Uterus (tissue), 4 donors: ENCODE measurements around the gene UNC93B1. TPM values are rescaled to one million over a fixed set of nuclear protein-coding genes. Genes with fewer than 3 reads are reported as not detected.
A peak's percentile ranks its signal among the peaks of the same experiment; 100 is the strongest.

ENCODE experiments used
- DNase-seq, 2 donors: peaks; one replicate each; pipeline ENCODE4 v3.0.0-alpha.2; 2019 to 2020
- H3K27ac ChIP-seq, 2 donors: fragments of 200-600 bp; sonication (generic); 1 replicate in 1 of 2; 2 replicates in 1 of 2; pipeline ENCODE4 v1.5.1; 2016 to 2018
- H3K27me3 ChIP-seq, 2 donors: fragments of 200-600 bp; sonication (generic); one replicate each; pipeline ENCODE4 v1.5.1; 2018 to 2019; ENCODE audit warnings: control low read depth in 1 of 2
- H3K36me3 ChIP-seq, 2 donors: fragments of 200-600 bp; sonication (generic); one replicate each; pipeline ENCODE4 v1.5.1; 2019; ENCODE audit warnings: control low read depth in 1 of 2
- H3K4me1 ChIP-seq, 2 donors: fragments of 200-600 bp; sonication (generic); one replicate each; pipeline ENCODE4 v1.5.1; 2018 to 2019; ENCODE audit warnings: control low read depth in 1 of 2
- H3K4me3 ChIP-seq, 2 donors: fragments of 200-600 bp; sonication (generic); 1 replicate in 1 of 2; 2 replicates in 1 of 2; pipeline ENCODE4 v1.5.1; 2018 to 2019; ENCODE audit warnings: mild to moderate bottlenecking in 1 of 2
- H3K9me3 ChIP-seq, 2 donors: fragments of 200-600 bp; sonication (generic); one replicate each; pipeline ENCODE4 v1.5.1; 2019; ENCODE audit warnings: control low read depth in 1 of 2
- POLR2A ChIP-seq, 2 donors: fragments of 450-650 bp; IDR thresholded peaks; one replicate each; pipeline ENCODE4 v1.6.1; 2016; ENCODE audit warnings: antibody characterized with exemption in 2 of 2, mild to moderate bottlenecking in 1 of 2, moderate library complexity in 1 of 2
- intact Hi-C: fragments of 100-400 bp; cut with DNase I; formaldehyde crosslinking; loops from one replicate; pipeline ENCODE4 v1.15.1; 2023; ENCODE audit warnings: low total_unique reads
- total RNA-seq, 4 donors: library from RNA; depleted of rRNA in 3 of 4; stranded (reverse); fragments of >200 nt in 3 of 4; gene quantifications; one replicate each; pipeline versions ENCODE4 v1.1.0 to v1.2.4, GENCODE V29; 2014 to 2023
- TF ChIP-seq, protein P1 (sequence below), 4 experiments: fragments of 200-600 bp in 2 of 4; fragments of 450-650 bp in 2 of 4; sonication (generic) in 2 of 4; IDR thresholded peaks; one replicate each; pipeline ENCODE4 v1.5.1; 2016 to 2019; ENCODE audit warnings: antibody characterized with exemption in 4 of 4, mild to moderate bottlenecking in 2 of 4, moderate library complexity in 1 of 4
- donor health status: DM: yes; HTN: yes; CAD: no.

Gene UNC93B1
- total RNA-seq, 4 donors from 2014 or later = 4.1 to 24.3 (median 13.2) TPM

DNA sequence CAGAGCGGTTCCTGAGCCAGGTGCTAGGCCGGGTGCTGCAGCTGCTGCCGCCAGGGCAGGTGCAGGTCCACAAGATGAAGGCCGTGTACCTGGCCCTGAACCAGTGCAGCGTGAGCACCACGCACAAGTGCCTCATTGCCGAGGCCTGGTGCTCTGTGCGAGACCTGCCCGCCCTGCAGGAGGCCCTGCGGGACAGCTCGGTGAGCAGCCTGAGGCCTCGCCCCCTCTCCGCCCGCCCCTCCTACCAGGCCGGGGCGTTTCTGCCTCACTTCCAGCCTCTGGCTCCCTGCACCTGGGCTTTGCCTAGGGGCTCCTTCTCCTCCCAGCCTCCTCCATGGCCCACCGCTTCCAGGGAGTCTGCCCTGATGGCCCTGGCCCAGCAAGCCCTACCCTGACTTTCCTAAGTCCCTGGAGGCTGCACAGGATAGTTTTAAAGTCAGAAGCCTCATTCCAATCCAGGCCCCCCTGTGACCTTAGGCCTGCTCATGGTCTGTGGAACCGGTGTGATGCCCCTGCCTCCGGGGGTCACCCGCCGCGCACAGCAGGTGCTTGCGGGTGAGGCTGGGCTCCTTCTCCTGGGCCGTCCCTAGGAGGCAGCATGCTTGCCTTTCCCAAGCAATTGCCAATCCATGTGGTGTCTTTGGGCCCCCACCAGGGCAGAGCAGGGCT is 40.4 kb upstream of the UNC93B1 start:
- Histone ChIP-seq H3K27ac (peak overlapping the region in 1 of 2 donors; percentile 3), H3K9me3 (no peaks in the 10 kb centered on the region), H3K4me1 (peaks cover 0 to 6% of the 10 kb centered on the region in 2 donors), H3K4me3 (no peak overlapping the region), H3K27me3 (no peaks in the 10 kb centered on the region), H3K36me3 (no peaks in the 10 kb centered on the region)
- intact Hi-C loops = no loop called here
- DNase-seq = no peak
- TF ChIP-seq, protein P1, sequence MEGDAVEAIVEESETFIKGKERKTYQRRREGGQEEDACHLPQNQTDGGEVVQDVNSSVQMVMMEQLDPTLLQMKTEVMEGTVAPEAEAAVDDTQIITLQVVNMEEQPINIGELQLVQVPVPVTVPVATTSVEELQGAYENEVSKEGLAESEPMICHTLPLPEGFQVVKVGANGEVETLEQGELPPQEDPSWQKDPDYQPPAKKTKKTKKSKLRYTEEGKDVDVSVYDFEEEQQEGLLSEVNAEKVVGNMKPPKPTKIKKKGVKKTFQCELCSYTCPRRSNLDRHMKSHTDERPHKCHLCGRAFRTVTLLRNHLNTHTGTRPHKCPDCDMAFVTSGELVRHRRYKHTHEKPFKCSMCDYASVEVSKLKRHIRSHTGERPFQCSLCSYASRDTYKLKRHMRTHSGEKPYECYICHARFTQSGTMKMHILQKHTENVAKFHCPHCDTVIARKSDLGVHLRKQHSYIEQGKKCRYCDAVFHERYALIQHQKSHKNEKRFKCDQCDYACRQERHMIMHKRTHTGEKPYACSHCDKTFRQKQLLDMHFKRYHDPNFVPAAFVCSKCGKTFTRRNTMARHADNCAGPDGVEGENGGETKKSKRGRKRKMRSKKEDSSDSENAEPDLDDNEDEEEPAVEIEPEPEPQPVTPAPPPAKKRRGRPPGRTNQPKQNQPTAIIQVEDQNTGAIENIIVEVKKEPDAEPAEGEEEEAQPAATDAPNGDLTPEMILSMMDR (IDR thresholded peaks at IDR 0.05) = no peak
- TF ChIP-seq POLR2A (IDR thresholded peaks at IDR 0.05) = no peak

DNA sequence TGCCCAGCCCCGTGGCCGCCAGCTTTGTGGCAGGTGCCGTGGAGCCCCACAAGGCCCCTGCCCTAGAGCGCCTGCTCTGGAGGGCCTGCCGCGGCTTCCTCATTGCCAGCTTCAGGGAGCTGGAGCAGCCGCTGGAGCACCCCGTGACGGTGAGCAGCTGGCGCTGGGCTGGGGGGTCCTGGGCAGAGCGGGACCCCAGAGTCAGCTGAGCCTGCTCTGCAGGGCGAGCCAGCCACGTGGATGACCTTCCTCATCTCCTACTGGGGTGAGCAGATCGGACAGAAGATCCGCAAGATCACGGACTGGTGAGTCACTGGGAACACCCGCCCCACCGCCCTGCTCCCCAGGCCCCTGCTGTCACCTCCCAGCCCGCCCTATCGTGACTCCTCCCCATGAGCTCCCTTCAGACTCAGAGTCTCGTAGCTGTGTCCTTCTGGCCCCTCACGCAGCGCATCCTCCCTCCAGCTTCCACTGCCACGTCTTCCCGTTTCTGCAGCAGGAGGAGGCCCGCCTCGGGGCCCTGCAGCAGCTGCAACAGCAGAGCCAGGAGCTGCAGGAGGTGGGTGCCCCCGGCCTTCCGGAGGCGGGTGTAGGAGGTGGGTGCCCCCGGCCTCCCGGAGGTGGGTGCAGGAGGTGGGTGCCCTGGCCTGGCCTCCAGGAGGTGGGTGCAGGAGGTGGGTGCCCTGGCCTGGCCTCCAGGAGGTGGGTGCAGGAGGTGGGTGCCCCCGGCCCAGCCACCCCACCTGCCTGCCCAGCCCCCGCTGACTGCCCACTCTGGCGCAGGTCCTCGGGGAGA is 39.6 kb upstream of the UNC93B1 start:
- intact Hi-C loops = no loop called here
- Histone ChIP-seq H3K4me3 (no peak overlapping the region), H3K36me3 (no peaks in the 10 kb centered on the region), H3K9me3 (no peaks in the 10 kb centered on the region), H3K4me1 (peaks cover 0 to 6% of the 10 kb centered on the region in 2 donors), H3K27ac (peak overlapping the region; percentile 87 to 91), H3K27me3 (no peaks in the 10 kb centered on the region)
- no peak for TF ChIP-seq POLR2A (IDR thresholded peaks at IDR 0.05)
- TF ChIP-seq, protein P1 (IDR thresholded peaks at IDR 0.05) = no peak
- DNase-seq = peak; percentile 62

DNA sequence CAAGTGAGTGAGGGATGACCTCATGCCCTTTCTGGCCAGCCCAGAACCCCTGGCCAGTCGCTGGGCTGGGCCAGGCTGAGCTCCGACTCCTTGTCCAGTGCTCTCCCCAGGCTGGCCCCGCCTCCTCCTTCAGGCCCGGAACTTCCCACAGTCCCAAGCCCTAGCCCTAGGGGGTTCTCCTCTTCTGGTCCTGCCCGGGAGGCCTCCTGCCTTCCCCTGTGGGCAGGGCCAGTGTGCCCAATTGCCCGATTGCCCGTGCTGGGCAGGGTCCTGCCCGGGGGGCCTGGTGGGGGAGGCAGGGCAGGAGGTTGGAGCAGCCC is 39.1 kb upstream of the UNC93B1 start:
- Histone ChIP-seq H3K27ac (peak overlapping the region; percentile 87 to 91), H3K4me1 (peaks cover 5 to 12% of the 10 kb centered on the region in 2 donors), H3K9me3 (no peaks in the 10 kb centered on the region), H3K36me3 (no peaks in the 10 kb centered on the region), H3K27me3 (no peaks in the 10 kb centered on the region), H3K4me3 (no peak overlapping the region)
- intact Hi-C loops = no loop called here
- TF ChIP-seq POLR2A (IDR thresholded peaks at IDR 0.05) = no peak
- TF ChIP-seq, protein P1 (IDR thresholded peaks at IDR 0.05) = no peak
- DNase-seq = no peak

DNA sequence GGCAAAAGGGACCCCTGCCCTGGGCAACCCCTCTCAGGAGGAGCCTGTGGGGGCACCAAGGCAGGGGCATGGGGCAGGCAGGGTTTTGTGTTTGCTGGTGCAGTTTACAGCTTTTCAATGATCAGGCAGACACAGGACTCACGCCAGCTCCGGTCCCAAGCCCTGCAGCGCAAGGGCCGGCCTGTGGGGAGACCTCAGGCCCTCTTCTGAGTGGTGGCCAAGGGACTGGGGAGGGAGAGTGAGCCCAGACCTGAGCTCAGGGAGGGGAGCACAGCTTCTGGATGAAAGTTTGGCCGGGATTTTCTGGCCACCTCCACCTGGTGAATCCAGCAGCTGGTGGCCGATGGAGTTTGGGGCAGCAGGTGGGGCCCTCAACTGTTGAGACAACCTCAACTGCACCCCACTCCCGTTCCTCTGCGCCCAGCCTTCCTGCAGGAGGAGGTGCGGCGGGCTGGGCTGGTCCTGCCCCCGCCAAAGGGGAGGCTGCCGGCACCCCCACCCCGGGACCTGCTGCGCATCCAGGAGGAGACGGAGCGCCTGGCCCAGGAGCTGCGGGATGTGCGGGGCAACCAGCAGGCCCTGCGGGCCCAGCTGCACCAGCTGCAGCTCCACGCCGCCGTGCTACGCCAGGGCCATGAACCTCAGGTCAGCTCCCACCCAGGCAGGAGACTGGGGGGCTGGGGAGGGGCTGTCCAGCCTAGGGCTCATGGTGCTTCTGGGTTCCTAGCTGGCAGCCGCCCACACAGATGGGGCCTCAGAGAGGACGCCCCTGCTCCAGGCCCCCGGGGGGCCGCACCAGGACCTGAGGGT is 38.5 kb upstream of the UNC93B1 start:
- peaks cover 5 to 14% of the 10 kb centered on the region in 2 donors for H3K4me1 ChIP-seq
- no peaks in the 10 kb centered on the region for H3K9me3 ChIP-seq
- H3K36me3 ChIP-seq = no peaks in the 10 kb centered on the region
- intact Hi-C loops = no loop called here
- H3K4me3 ChIP-seq = no peak overlapping the region
- no peak for DNase-seq
- no peaks in the 10 kb centered on the region for H3K27me3 ChIP-seq
- H3K27ac ChIP-seq = peak overlapping the region; percentile 87 to 91
- TF ChIP-seq POLR2A (IDR thresholded peaks at IDR 0.05) = no peak
- TF ChIP-seq, protein P1 (IDR thresholded peaks at IDR 0.05) = no peak
